HG03066 (cell line): ENCODE data around the gene HOXA5.

Experiments used
- ATAC-seq: cut with Tn5 transposase; IDR thresholded peaks from one replicate; pipeline ENCODE4 v1.9.1; 2021; ENCODE audit warnings: low read depth; ENCODE audit not compliant: unreplicated experiment

HOXA5 gene

DNA sequence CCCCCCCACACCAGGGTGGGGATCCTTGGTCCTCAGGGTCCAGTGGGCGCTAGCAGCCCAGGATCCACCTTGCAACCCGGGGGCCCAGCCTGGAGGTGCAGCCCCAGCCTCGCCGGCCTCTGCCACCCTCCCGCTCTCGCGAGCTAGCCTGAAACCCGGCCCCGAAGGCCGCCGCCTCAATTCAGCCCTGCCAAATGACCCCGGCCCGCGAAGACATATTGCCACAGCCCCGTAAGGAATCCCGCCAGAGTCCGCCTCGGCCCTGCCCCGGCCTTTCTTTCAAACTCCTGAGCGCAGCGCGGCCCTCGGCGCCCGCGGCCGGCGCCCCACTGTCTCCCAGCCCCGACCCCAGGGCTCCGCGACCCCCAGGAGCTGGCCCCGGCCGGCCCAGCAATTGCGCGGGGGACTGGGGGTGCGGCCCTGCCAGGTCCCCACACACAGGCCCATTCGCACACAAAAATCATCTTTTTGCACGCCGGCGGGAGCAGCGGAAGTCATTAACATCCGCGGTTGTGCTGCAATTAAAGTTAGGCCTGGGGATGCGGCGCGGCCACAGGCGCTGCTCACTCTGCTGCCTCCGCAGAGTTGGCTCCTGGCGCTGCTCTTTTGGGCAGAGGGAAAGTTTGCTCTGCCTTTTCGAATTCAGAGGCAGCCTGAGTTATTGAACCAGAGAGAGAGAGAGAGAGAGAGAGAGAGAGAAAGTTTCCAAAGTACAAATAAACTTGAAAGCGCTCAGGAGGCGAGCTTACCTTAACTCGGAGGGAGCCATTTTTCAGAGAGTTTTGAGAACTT, 4.0 kb downstream of the HOXA5 start:
- ATAC-seq = no peak

DNA sequence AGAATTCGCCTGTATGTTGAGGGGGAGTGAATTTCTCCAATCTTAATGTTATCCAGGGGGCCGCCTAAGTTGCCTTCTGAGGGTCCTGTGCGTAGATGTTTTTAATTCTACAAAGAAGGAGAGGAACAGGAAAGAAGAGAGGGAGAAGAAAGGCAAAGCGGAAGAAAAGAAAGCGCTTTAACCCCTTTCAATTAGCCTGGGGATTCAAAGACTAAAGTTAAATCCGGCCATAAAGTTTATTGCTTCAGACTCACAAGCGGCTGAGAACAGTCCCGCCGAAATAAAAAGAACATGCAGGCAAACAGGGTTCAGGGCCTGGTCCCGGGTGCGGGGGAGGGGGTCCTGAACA, 4.5 kb downstream of the HOXA5 start:
- ATAC-seq = no peak

DNA sequence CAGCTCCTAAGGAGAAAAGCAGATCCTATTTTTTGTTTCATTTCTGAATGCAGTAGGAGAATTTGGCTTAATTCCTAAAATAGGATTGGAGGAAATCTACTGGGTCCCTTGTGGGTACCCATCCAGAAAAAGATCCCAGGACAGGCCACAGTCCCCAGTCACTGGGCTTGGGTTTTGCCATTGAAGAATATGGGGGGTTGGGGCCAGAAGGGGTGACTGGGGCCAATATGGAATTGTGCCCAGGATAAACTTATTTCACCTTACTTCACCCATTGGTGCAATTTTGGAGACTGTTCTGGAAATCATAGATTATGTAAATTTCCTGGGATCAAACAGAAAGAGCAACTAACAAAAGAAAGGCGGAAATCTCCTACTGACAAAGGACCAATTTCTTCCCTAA, 5.0 kb downstream of the HOXA5 start:
- no peak for ATAC-seq

DNA sequence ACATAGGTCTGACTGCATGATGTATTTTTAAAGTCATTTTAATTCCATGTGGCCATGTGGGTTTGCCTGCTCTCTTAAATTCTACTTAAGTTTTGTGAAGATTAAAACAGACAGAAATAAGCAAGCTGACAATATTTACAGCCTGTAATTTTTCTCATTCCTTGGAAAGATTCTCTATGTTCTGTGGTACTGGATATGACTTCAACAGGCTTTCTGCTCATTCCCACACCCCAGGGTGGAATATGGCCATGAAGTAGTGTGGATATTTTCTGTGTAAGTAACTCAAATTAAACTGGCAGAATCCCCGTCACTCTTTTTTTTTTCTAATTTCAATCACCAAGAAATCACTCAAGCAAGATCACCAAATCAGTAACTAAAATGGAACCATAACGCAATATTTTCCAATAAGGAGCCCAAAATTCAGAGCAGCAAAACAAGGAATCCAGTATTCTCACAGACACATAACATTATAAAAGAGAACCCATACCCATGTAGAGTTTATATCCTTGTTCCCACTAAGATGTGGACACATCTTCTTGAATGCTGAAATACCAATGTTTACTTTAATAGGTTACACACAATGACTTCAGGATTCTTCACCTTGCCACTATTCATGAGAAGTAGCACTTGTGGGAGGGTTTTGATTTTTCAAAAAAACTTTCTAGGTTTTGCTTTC, 5.7 kb downstream of the HOXA5 start:
- ATAC-seq = no peak

DNA sequence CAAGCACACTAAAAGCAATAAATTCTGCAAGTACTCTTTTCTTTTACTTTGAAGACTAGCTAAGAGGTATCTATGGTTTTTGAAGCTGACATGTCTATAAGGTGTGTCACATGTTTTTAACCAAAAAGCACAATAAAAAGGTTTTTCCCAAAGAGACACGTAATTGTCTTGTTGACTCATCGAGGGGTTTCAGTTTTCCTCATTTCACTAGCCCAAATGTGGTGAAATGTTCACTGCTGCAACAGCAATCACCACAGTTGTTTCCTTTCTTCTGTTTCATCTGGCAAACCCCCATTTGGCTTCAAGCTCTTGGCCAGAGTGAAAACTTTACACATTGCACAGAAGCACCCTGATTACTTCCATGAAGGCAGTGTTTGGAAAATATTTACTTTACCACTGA, 9.1 kb downstream of the HOXA5 start:
- no peak for ATAC-seq

DNA sequence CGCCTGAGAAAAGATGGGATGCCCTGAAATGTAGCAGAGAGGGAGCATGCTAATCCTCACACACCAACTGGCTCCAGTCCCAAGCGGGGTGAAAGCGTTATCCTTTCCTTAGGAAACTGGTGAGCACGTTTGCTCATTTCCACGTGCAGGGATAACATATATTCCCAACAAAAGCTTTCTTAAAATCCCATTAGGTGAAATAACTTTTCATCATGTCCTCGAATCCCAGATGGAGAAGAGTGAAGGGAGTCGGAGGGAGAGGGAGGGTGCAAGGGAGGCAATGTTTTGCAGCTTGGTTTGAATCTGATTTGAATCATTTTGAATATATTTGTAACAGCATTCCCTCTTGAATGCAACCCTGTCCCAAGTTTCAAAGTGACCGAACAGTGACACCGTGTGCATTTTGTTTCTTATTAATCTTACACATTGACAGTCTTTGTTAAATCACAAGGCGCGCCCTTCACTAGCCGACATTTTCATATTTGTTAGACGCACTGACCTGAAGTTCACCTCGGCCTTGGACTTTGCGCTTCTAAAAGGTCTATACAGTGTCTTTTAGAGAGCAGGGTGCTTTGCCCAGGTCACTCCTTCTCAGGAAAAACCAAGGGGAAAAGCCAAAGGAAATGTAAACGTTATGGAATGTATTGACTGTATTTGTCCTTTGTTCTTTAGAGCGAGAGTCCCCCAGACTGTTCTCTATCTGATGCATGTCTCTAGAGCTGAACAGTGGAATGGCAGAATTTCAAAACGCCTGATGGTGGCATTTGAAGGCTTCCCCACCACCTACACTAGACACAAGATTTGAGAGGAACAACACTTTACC, 9.9 kb downstream of the HOXA5 start:
- ATAC-seq = no peak

DNA sequence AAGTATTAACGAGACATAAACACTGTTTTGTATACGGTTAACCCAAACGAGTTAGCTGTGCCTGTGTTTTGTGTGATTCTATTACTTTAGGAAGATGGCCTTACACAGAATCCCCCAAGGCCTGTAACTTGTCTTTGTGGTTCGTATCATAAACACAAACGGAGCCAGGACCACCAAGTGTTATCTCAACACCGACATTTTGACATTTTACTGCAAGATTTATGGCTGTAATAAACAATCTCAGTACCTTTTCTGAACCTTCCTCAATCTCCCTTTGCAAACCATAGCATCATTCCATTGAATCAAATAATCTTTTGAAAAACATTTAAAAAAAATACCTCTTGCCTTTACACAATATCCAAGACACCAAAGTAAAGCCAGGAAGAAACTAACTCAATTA, 10.5 kb downstream of the HOXA5 start:
- ATAC-seq = no peak

DNA sequence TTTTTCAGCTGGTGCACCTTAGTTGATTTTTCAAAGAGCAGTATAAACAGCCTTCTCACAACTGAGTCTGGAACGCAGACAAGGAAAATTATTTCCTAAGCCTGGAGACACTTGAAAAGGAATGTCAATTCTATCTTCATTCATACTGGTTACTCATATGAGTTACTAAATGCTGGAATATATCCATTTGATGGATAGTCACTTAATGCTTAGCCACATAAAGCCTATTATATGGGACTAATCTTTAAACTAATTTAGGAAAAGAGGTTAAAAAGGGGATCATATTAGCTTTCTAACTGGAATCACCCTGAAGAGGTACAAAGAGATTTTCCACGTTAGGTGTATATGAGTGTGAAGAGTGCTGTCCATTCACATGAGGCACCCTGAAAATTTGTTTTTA, 11.3 kb downstream of the HOXA5 start:
- ATAC-seq = no peak

DNA sequence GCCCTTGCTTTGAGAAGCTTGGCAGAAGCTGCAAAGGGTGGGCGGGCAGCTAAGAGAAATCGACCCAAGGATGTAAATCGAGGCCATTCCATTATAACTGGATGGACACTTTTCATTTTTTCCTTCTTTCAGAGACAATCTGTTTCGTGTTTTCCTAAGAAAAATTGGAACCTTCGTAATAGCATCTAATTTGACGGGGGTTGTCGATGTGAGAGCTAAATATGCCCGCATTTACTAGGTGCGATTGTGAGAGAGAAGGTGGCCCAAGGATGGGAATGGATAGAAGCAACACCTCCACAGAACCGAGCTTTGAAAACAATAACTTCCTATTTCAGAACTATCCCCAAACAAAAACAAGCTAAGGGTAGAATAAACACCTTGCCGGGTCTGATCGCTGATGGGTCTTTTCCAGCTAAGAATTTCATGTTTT, 12.1 kb downstream of the HOXA5 start:
- no peak for ATAC-seq

DNA sequence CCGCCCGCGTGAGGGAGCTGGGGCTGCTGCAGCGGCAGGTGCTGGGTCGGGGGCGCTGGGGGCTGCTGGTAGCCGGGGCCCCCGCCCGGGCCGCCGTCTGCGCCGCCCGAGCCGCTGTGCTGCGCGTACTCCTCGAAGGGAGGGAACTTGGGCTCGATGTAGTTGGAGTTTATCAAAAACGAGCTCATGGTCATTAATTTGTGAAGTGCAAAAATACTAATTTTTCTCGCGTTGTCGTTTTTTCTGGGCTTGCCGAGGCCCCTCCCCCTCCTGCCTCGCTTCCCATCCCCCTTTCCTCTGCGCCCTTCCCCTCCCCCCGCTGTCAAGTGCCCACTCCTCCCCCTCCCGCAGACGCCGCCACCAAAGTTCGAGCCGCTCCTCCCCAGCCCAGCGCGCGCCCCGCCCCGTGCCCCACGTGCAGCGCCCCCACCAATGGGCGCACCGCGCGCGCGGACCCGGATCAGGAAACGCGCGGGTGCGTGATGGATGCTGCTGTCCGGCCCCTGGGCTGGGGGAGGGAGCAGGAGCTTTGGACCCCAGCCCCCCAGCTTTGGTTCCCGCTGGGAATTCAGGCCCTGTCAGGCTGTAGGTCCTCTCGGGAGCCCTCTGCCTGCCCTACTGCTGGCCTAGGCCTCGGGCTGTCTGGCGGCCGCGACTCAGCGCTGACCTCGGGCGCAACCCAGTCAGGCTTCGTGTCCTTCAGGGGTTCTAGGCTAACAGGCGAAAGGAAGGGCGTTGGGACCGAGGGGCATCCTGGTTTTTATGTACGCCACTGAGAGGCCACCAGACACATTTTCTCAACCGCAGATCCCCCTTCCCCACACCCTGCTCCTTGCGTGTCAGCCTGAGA, 12.7 kb downstream of the HOXA5 start, which contains the start of gene HOXA4:
HOXA4 (minus strand) TSS at position 218 of the 850 bp plus-strand sequence; CDS start at position 194, 24 bp downstream.
- ATAC-seq = no peak

DNA sequence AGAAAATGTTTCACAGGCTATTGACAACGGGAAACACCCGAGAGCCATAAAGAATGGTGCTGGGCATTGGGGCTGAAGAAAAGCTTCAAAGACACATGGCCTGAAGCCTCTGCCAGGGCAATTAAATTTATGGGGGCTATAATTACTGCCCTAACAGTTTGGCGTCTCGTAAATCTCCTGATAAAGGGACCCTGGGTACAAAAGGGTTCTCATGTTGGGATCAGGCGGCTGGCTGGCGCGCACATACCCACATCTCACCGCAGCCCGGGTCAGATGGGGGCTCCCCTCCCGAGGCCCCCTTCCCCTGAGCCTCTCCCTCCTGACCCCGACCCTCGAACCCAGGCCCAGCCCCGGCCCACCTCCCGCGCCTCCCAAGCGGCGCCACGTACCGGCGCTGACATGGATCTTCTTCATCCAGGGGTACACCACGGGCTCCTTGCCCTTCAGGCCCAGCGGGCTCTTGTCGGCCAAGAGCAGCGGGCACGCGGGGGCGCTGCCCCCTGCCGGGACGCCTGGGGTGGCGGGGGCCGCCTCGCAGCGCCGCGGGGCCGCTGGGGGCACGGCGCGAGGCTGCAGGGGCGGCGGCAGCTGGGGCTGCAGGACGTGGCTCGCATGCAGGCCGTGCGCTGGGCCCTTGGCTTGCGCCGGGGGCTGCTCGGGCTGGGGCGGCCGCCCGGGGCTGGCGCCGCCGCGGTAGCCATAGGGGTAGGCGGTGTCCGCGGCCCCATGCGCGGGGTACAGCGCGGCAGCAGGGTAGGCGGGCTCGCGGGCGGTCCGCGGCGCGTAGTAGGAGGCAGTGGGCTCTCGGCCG, 13.5 kb downstream of the HOXA5 start:
- ATAC-seq = no peak

DNA sequence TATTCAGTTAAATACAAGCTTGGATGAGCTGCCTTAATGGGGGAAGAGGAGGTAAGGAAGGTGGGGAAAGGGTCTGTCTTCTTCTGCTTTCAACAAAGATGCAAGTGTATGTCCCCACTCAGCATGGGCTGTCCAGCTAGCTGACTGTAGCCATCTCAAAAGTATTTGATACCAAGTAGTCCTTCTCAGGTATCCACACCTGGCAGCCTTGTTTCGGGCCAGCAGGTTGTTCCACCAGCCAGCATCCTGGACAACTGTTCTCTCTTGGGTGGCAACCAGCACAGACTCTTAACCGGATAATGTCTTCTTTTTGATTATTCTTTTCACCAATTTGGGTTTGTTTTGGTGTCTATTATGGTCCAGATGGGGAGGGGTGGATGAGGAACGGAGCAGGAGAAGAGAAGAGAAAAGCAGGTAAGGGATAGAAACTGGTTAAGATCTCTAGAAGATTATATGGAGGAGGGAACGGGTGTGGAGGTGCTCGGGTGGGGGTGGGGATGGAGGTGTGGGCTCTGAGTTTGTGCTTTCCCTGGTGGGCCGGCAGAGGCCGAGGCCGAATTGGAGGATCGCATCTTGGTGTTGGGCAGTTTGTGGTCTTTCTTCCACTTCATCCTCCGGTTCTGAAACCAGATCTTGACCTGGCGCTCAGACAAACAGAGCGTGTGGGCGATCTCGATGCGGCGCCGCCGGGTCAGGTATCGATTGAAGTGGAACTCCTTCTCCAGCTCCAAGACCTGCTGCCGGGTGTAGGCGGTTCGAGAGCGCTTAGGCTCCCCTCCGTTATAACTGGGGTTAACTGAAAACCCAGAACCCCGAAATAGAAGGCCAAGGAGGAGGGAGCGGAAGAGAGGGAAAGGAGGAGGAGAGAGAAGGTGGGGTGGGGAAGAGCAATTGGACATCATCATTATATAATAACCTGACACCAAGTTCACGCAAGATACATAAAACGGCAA, 14.4 kb downstream of the HOXA5 start:
- ATAC-seq = no peak

DNA sequence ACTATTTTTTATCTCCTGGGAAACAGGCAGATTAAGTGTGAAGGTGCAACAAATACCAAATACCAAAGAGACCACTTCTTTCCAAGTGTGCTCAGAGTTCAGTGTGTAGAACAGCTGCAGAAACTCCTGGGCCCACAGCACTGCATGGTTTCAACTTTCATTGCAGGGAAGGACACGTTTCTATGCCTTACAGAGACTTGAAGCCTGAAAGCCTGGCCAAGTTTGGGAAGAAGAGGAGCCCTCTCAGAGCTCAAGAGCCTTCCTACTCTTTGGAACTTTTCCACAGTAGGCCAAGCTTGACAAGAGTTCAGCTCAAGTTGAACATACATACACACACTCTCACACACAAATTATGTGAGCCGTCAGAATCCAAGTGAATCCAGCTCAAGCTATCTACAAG, 15.4 kb downstream of the HOXA5 start:
- ATAC-seq = no peak

DNA sequence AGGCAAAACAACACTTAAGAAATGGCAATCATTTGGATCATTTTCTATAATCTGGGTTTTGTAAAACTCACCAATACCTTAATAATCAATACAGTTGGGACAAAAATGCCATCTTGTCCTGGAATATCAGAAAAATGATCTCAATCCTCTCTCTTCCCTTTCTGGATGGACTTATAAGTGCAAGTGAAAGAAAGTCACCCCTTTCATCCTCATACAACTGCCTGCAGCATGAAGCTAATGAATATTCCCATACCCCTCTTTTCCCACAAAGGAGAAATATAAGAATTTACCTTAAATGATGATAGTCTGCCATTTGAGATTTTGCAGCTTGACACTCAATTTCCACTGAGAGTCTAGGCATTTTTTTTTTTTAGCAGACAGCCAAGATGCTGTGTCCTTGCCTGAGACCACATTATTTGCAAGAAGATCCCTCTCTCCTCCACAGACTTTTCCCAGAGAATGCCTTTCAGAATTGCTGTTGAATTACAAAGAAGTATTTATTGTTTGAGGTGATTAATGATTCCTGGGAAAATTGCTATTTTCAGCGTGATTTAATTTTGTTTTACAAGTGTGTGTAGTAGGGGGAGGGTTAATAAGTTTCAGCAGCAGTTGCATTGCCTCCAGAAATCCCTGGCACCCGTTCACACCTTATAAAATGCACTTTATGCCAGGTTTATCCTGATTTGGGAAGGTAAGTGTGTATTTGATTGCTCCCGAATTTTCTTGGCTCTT, 16.7 kb downstream of the HOXA5 start:
- no peak for ATAC-seq

DNA sequence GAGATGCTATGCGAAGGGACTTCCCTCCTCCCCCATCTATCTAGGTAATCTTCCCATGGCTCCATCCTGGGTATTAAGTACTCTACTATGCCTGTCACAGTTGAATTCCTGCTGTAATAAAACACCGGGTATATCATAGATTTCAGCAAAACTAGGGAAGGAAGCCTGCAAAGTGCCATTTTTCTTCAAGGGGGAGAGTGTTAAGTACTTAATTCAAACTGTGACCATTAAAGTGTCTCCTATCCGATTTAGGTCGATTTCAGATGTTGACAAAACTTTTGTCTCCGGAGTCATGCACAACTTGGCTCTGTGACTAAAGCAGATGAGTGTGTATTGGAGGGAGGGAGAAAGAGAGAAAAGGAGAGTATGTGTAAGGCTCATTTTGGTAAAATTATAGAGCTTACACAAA, 17.5 kb downstream of the HOXA5 start:
- ATAC-seq = no peak

DNA sequence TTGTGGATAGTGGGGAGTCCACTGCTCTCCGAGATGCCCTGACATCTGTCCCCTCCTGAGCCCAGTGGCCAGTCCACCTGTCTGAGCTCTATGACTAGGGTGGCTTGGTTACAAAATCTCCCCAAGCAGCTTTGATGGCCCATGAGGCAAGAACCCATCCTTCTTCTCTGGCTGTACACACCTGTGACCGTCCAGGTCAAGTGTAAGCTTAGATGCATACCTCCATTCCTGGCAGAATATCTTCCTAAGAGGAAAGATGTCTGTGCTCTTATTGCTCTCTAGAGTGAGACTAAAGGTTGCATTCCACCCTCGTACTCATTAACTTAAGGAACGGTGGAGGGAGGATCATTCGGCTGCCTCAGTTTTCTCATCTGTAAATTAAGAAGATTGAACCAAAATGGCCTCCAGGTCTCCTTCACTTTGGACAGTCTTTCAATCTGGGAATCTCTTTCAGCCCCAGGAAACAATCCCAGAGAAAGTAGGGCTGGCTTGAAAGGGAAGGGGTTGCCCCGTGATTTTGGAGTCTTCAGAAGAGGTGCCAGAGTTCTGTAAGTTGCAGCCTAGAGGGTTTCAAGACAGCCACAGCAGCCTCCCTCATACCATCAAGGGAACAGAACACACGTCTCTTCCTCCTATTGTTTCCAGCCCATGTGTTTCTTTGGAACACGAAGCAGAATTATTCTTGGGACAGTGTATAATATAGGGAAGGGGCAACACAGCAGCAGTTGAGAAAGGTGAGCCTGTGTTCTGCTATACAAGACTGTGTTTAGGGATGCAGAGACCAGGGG, 18.4 kb downstream of the HOXA5 start:
- ATAC-seq = no peak
